ENCODE data around the gene B3GNT5.

- TF ChIP-seq EZH2 (IDR thresholded peaks at IDR 0.05; ENCODE audit: low read depth, unreplicated experiment) (no peak), CTCF (conservative IDR thresholded peaks at IDR 0.05; ENCODE audit: low read depth in 2 of 2) (no peak)
Observed at GRCh38 chr3:183285318-183285717, 32.3 kb downstream of the B3GNT5 start.
